ENCODE data around the gene ATP13A4.

The ATP13A4 gene

GRCh38 chr3:193554811-193555210 is at the start of gene ATP13A4:
ATP13A4 (minus strand) TSS chr3:193554895; CDS start chr3:193554799, 96 bp downstream.
- no peak for FAIRE-seq

- FAIRE-seq: no peak
Measured at GRCh38 chr3:193599393-193599792, 44.7 kb upstream of the ATP13A4 start.

- FAIRE-seq: no peak
Measured at GRCh38 chr3:193598202-193598601, 43.5 kb upstream of the ATP13A4 start.

- FAIRE-seq: no peak
Measured at GRCh38 chr3:193595939-193596487, 41.3 kb upstream of the ATP13A4 start.

GRCh38 chr3:193594946-193595689 is 40.4 kb upstream of the ATP13A4 start:
- FAIRE-seq: no peak

- no peak for FAIRE-seq
Measured at GRCh38 chr3:193593668-193594030, 39.0 kb upstream of the ATP13A4 start.

GRCh38 chr3:193592841-193593667 is 38.4 kb upstream of the ATP13A4 start, which contains the start of gene OPA1:
OPA1 (plus strand) TSS chr3:193593208; CDS start chr3:193593378, 170 bp downstream.
- FAIRE-seq: no peak

GRCh38 chr3:193590088-193590856 is 35.6 kb upstream of the ATP13A4 start:
- no peak for FAIRE-seq

GRCh38 chr3:193589616-193590015 is 34.9 kb upstream of the ATP13A4 start:
- no peak for FAIRE-seq

GRCh38 chr3:193589129-193589528 is 34.4 kb upstream of the ATP13A4 start:
- FAIRE-seq: no peak

GRCh38 chr3:193586526-193586925 is 31.8 kb upstream of the ATP13A4 start:
- no peak for FAIRE-seq

- no peak for FAIRE-seq
Measured at GRCh38 chr3:193585530-193585929, 30.8 kb upstream of the ATP13A4 start.

- FAIRE-seq: no peak
Measured at GRCh38 chr3:193574488-193575070, 19.9 kb upstream of the ATP13A4 start.

- no peak for FAIRE-seq
Measured at GRCh38 chr3:193573403-193574191, 18.9 kb upstream of the ATP13A4 start.

GRCh38 chr3:193572426-193572908 is 17.8 kb upstream of the ATP13A4 start:
- FAIRE-seq: peak; percentile 89

- FAIRE-seq: no peak
Measured at GRCh38 chr3:193569119-193569518, 14.4 kb upstream of the ATP13A4 start.

GRCh38 chr3:193564012-193564411 is 9.3 kb upstream of the ATP13A4 start:
- peak; percentile 45 for FAIRE-seq

GRCh38 chr3:193563426-193563825 is 8.7 kb upstream of the ATP13A4 start:
- FAIRE-seq: no peak

- FAIRE-seq: no peak
Measured at GRCh38 chr3:193560870-193561269, 6.2 kb upstream of the ATP13A4 start.

- no peak for FAIRE-seq
Measured at GRCh38 chr3:193560091-193560490, 5.4 kb upstream of the ATP13A4 start.

- no peak for FAIRE-seq
Measured at GRCh38 chr3:193559100-193559499, 4.4 kb upstream of the ATP13A4 start.

- peak; percentile 96 for FAIRE-seq
Measured at GRCh38 chr3:193556841-193557240, 2.1 kb upstream of the ATP13A4 start.
